VCaP (cell line): ENCODE data around the gene TNFAIP3.

Experiments
- H3K27ac ChIP-seq: fragments of 450-650 bp; 2 replicates; pipeline ENCODE4 v1.5.1; 2017
- TF ChIP-seq, protein P1 (sequence below): fragments of 450-650 bp; conservative IDR thresholded peaks from 2 replicates; pipeline ENCODE4 v1.5.1; 2017; ENCODE audit warnings: mild to moderate bottlenecking, moderate library complexity

The TNFAIP3 gene

DNA sequence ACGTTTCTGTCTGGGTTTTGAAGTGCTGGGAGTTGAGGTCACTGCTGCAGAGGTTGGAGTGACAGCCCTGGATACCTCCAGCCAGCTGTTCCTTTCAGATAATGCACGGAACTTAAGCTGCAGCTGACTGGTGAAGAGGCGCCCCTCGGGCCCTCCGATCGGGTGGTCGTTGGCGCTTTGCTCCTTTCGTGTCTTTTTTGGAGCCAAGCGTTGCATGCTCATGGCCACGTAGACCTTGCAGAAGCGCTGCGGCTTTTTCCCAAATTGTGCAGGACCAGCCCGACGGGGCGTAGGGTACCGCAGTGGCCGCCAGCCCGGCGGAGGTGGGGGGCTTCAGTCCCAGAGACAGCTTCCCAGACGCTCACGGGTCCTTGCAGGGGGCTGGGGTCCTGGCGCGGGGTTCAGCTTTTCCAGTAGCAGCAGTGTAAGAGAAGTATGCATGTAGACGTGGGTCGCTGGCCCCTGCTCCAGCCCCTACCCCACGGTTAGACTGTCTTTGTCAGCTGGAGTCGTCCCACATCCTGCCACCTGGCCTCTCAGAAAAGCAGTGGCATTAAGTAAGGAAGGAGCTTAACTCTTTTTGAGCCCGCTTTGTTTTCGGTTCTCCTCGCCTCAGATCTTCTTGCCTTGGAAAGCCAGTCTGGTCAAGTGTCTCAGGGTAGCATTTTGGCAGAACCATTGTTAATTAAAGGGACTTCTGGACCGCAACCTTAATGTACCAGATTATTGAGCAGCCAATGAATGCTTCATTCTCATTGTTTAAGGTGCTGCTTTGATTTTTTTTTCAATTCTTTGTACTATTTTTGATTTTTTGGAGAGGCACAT is 838 bp downstream of the TNFAIP3 start:
- H3K27ac ChIP-seq = peak overlapping the region; percentile 71

DNA sequence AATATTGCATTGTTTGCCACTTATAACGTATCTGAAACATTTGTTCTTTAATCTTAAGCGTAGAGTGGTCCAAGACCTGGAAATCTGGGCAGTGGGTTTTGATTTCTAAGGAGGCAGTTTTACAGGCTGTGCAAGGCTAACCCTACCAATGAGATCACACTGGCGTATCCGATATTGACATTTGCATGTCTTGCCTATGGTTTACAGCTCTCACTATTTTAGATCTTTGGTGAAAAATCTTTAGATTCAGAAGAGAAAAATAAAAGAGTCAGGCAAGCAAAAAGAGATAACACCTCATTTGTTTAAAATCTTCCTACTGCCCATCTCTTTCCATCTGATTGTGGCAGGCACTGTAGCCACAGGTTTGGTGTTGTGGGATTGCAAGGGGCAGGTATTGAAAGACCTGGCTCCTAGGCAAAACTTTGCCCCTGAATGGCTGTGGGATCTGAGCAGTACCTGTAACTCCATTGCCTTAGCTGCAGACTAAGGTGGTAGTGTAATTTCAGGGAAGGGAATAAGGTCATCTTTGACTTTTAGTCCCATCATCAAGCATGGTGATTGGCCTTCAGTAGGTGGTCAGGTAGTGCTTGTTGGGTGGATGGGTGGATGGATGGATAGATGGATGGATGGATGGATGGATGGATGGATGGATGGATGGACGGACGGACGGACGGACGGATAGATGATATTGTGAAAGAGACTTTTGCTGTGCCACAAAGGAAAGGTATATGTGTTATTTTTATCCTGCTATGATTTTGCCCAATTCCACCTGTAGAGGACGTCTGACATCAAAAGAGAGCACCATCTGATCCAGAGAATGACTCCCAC is 1.9 kb downstream of the TNFAIP3 start:
- no peak overlapping the region for H3K27ac ChIP-seq

More for the DNA sequence above, 838 bp downstream of the TNFAIP3 start:
- TF ChIP-seq, protein P1, sequence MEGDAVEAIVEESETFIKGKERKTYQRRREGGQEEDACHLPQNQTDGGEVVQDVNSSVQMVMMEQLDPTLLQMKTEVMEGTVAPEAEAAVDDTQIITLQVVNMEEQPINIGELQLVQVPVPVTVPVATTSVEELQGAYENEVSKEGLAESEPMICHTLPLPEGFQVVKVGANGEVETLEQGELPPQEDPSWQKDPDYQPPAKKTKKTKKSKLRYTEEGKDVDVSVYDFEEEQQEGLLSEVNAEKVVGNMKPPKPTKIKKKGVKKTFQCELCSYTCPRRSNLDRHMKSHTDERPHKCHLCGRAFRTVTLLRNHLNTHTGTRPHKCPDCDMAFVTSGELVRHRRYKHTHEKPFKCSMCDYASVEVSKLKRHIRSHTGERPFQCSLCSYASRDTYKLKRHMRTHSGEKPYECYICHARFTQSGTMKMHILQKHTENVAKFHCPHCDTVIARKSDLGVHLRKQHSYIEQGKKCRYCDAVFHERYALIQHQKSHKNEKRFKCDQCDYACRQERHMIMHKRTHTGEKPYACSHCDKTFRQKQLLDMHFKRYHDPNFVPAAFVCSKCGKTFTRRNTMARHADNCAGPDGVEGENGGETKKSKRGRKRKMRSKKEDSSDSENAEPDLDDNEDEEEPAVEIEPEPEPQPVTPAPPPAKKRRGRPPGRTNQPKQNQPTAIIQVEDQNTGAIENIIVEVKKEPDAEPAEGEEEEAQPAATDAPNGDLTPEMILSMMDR = no peak

DNA sequence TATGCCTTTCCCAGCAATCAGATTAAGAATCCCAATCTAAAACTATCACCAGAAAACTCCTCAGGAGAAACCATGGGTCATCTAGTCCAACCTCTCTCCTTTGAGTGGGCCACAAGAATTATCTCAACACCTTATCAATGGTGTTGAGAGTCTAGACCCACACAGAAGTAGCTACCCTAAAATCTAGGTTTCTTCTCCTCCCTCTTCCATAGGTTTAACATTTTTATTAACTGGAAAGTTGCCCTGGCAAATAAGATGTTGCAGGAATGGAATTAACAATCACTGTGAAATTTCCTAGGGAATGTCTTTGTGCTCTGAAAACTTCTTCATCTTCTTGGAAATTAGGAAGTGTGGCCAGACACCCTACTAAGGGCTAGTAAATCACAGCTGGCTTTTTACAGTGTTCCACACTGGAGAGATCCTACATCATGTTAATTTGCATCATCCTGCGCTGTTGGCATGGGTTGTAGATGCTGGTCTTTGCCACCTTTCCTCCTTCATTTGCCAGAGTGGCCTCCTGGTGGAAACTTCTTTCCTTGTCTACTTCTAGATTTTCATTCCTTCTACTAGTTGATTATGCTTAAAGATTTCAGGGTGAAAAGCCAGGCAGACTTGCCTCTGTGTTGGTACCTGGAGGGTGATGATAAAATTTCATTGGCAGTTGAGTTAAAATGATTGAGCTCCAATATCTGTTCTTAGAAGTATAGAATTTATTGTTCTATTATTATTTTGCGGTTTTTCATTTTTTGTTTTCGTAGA is 2.7 kb downstream of the TNFAIP3 start:
- no peak overlapping the region for H3K27ac ChIP-seq
- TF ChIP-seq, protein P1 = no peak

More for the DNA sequence above, 1.9 kb downstream of the TNFAIP3 start:
- TF ChIP-seq, protein P1 = no peak

DNA sequence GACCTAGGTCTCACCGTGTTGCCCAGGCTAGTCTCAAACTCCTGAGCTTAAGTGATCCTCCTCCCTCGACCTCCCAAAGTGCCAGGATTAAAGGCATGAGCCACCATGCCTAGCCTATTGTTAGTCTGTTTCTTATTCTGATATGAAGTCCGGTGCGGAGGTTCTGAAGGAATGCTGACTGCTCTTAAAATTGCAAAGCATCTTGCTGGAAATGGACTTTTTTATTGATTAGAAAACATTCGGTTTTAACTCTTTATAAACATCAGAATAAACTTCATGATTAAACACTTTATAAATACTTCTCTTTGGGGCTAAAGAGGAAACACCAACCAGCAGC is 3.2 kb downstream of the TNFAIP3 start:
- no peak overlapping the region for H3K27ac ChIP-seq

DNA sequence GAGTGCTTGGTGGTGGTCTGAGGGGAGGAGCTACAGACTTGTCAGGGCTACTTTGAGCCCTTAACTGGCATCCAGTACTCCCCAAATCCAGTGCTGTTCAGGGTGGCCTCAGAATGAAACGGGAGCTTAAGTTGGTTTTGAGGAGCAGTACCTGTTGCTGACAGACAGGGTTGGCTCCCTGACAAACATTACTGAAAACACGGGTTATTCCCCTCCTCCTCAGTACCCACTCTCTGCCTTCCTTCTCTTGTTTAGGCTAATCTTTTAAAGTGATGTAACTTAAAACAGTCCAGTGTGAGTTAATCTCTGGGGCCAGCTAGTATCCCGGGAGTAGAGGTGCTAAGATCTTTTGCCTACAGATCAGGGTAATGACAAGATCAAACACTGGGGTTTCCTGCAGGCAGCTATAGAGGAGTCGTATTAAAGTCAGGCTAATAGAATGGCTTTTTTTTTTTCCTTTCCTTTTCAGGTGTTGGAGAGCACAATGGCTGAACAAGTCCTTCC is 3.7 kb downstream of the TNFAIP3 start:
- TF ChIP-seq, protein P1 = no peak
- no peak overlapping the region for H3K27ac ChIP-seq

More for the DNA sequence above, 3.2 kb downstream of the TNFAIP3 start:
- TF ChIP-seq, protein P1 = no peak

DNA sequence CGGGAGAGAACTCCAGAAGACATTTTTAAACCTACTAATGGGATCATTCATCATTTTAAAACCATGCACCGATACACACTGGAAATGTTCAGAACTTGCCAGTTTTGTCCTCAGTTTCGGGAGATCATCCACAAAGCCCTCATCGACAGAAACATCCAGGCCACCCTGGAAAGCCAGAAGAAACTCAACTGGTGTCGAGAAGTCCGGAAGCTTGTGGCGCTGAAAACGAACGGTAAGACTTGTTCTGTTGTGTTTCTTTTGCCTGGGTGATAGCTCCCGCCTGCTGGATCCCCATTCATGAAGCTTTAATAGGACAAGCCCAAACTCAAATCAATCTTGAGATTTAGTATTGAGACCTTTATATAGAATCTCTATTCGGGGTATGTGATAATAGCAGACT is 4.2 kb downstream of the TNFAIP3 start:
- H3K27ac ChIP-seq = no peak overlapping the region
- TF ChIP-seq, protein P1 = no peak
